IPS DF 4.7 (cell line): Measurements from ENCODE around the gene TMEM229B.

Experiments
- DNase-seq: peaks from one replicate; pipeline ENCODE4 v3.0.0-alpha.2; 2013; ENCODE audit warnings: low spot score; ENCODE audit errors: extremely low read depth

TMEM229B gene

DNA sequence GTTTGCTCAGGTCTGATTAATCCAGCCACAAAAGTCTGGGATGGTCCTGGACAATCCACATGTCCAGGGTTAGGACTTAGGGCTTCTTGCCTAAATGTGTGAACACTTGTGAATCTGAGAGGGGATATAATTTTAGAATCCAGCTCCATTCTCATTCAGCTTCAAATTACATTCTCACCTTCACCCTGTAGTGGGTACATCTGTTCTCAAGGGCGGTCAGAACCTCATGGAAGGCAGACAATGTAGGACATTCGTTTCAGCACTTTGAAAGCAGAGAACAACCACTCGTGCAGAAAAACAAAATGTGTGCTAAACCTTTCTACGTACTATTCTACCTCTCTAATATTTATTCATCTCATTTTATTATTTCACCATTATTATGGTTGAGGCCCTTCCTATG lies 1.2 kb downstream of the TMEM229B start:
- DNase-seq = no peak

DNA sequence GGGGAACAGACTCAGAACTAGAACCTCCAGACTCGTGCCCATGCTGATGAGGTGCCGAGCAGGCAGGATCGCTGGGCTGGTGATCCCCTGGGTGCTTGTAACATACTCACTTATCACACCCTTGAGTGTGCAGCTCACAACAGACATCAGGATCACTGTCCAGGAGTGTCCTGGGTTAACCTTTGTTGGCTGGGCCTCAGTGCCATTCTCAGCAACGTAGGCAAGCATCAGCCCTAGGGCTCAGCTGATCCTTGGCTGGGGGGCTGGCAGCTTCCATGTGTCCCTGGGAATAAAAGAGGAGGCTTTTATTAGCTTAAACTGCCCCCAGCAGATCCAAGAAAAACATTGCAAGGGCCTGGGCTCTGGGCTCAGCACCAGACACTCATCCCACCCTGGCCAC lies 1.6 kb downstream of the TMEM229B start:
- no peak for DNase-seq

DNA sequence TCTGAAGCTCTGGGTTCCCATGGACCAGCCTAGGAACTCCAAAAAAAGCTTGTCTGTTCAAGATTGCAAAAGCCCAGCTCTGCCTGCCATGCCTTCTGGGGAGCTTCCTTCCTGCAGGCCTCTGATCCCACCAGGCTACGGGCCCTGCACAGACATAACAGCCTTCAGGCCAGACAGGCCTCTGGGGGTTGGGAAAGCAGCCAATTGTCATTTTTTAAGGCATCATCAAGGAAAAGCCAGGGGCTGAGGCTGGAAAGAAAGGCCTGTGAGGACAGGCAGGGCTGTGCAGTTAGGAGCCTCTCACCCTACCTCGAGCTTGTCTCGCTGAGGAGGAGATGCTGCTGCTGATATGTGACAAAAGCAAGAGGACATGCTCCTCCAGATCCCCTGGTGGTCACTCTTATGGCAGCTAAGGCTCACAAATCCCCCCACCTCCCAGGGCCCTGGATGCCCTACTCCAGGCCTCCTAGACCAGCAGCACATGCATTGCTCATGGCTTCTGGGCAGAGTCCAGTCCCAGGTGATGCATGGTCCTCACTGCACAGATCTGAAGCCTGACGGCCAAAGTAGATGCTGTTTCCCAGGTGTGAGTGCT lies 2.9 kb downstream of the TMEM229B start:
- DNase-seq = no peak

DNA sequence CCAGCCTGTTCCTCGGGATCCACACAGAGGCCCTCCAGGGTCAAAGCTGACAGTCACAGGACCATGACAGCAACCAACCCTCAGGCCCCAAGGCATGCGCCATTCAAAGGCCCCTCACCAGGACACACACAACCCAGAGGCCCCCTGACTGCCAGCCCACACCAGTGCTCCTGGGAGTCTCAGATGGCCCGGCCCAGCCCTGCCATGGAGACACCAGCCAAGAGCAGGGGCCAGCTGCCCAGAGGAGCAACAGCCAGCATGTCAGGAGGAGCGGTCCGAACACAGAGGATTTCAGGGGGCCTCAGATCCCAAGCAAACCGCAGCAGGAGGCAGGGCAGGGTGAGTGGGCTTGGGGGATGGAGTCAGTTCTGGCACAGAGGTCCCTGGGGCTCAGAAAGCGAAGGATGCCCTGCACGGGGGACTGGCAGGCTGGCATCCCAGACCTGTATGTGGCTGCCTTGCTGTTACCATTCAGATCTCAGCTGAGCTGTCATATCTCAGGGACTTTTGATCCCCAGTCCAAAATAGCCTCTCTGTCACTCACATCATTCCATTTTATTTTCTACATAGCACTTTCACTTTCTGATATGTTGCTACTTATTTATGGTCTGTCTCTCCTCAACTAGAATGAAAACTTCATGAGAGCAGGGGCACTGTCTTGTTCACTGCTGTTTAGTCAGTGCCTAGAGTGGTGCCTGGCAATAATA lies 4.8 kb downstream of the TMEM229B start:
- DNase-seq = no peak

DNA sequence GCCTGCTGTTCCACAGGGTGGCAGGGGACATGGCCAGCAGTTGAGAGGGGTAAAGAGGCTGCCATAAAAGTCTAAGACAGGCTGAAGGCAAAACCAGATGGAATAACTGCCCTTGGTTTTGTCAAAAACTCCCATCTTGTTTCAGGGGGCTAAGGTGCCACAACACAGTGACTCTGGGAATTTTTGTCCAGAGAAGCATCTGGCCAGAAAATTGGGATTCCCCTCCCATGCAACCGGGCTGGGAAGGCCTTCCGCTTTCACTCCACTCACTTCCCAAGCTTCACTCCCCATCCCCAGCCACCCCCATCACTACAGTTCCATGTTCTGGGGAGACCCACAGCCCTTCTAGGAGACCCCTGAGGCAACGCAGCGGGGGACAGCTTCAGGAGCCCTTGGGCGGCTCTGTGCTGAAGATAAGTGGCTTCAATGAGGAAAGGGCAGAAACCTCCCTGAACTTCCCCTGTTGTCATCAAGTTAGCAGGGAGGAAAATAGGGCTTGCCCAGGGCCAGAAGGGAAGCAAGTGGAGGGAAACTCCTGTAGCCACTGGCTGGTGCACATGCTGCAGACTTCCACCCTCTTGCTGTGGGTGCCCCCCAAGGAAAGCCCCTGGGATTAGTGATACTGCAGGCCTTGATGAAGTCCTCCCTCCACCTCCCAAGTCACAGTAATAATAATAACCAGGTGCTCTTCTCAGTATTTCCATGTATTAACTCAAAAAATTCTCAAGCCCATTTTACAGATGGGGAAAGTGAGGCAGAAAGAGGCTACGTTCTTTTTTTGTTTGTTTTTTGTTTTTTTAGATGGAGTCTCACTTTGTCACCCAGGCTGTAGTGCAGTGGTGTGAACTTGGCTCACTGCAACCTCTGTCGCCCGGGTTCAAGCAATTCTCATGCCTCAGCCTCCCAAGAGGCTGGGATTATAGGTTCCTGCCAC lies 6.0 kb downstream of the TMEM229B start:
- no peak for DNase-seq

DNA sequence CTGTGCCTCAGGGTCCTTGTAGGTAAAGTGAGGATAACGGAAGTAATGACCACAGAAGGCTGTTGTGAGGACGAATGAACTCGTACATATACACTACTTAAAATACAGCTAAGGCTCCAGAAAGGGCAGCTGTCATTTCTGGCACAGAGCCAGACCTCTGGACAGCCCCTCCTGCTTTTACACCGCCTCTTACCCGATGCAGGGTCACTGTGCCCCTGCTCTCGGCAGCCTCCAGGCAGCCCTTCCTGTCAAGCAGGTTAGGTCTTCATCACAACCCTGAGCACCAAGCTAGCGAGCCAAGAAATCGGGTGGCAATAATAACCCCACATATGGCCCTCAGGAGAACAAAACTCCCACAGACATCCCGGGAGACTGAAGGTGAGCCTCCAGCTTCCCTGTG lies 8.5 kb downstream of the TMEM229B start:
- no peak for DNase-seq

DNA sequence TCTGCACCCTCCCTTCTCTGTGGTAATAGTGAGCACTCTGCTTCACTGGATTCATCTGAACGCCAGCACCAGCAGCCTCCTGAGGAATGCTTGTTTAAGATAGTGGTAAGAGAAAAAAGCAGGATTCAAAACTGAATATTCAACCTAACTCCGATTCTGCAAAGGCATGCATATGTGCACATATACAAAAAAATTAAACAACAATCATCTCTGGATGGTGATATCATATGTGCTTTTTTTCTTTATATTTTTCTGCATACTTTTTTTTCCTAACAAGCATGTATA lies 9.8 kb downstream of the TMEM229B start:
- no peak for DNase-seq

DNA sequence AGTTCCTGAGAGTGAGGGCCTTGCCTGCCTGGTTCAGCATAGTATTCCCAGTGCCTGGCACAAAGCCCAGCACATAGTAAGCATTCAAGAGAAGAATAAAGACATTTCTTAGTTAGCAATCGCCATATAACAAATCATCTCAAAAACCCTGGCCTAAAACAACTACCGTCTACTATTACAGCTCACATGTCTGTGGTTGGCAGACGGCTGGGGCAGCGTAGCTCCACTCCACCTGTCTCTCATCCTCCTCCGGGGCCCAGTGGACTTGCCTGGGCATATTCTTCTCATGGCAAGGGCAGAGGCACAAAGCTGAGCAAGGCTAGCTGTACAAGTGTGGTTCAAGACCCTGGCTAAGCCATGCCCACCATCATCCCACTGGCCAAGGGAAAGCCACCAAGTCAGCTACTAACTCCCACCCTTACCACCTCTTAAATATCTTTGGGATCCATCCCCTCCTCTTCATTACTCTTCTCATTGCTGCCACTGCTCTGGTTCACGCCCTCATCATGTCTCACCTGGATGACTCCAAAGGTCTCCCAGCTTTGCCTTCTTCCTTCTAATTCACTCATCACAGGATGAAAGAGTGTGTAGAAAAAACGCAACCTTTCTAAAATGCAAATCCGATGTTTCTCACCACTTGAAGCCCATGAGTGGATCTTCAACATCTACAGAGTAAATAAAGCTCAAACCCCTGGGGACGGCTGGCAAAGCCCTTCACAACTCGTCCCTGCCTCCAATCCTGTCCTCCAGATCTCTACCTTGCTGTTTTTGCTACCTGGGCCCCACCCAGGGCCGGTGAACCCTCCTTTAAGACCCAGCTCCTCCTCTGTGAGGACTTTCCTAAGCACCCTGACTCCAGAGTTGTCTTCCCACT lies 10.4 kb downstream of the TMEM229B start:
- DNase-seq = no peak

DNA sequence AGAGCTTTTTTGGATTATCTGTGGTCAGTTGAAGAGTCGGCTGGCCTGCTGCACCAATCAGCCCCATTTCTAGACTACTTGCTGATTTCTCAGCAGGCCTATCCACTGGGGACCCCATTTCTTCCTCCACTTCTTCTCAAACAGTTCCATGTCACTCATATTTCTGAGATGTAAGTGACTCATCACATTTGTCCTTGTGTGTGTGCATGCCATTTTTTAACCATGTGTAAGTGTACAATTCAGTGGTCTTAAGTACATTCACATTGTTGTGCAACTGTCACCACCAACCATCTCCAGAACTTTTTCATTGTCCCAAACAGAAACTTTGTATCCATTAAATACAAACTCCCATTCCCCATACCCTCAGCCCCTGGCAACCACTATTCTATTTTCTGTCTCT lies 14.2 kb downstream of the TMEM229B start:
- DNase-seq = no peak

DNA sequence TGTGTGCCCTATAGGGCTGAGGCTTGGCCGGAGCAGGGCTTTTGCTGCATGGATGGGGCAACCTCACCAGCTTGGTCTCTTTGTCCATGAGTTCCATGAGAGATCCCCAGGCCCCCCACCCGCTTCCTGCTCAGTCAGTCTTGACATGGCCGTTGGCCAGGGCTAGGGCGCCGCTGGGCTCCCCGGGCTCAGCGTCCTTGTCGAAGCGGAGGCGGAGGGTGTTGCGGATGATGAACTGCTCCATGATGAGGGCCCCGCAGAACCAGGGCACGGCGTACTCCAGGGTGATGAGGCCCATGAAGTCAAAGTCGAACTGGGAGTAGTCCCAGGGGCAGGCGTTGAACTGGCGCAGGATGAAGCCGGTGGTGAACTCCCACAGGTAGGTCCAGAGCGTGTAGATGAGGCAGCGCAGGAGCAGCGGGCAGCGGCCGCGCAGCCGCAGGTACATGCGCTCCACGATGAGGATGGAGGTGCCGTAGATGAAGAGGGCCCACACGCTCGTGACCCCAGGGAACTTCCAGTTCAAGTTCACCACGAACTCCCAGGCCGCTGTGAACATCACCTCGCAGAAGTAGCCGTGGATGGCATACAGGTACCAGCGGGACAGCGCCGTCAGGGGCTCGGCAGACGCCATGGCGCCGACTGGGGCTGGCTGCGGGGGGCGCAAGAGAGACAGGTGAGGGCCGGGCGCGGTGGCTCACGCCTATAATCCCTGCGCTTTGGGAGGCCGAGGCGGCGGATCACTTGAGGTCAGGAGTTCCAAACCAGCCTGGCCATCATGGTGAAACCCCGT lies 15.0 kb downstream of the TMEM229B start:
- DNase-seq = no peak

DNA sequence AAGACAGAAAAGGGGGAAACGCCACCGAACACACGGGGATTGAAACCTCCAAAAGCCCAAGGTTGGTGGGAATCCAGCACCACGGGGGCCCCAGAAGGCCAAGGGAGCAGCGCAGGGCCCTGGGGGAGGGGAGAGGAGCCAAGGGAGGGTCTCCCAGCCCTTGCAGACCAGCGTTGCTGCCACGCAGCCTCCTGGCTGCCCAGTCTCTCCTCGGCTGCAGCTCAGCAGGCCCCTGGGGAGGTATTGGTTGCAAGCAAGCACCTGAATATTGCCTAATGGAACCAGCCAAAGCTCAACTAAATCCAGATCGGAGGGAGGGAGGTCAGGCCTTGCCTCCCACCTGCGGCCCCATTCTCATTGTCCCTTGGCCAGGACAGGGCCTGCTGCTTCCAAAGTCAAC lies 15.8 kb downstream of the TMEM229B start:
- DNase-seq = no peak

DNA sequence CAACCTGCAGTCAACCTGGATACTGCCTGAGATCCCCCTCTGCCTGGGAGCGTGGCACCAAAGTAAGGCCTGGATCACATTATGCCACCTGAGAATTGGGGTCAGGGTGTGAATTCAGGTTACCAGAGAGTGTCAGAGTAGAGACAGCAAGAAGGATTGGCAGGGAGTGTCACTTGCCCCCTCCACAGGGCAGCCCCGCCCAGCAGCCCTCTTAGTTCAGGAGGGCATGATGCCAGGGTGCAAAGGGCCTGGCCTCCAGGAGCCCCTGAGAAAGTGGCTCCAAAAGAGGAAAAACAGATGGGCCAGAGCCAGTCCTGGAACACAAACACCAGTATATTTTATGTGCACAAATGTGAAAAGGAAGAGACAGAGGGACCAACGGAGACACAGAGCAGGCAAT lies 18.6 kb downstream of the TMEM229B start:
- no peak for DNase-seq

DNA sequence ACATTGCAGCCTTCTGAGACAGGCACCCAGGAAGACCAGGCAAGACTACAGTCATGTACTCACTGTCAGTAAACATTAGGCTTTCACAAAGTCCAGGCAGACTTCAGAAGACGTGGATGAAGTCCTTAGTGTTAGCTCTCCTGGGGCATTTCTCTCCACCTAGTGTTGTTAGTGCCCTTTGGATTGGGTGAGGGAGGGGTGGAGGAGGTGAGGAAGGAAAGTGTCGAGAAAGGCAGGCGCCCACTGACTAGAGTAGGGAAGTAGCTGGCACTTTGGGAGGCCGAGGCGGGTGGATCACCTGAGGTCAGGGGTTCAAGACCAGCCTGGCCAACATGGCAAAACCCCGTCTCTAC lies 20.2 kb downstream of the TMEM229B start:
- no peak for DNase-seq

DNA sequence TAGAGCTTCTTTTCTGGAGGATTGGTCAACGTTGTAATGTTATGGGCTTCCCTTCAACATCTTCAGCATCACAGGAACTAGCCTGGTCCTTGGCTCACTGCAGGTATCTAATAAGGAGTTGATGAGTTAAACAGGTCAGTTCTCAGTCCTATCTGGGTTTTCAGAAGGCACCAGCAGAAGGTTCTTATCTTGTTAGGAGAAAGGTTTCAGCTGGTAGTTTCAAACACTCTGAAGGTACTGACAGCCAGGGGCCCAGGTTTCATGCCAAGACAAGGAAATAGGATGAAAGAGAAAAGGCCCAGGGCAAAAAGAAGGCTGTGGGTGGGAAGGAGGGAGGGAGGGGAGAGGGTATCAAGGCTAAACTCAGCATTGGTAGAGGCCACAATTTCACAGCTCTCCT lies 21.4 kb downstream of the TMEM229B start:
- DNase-seq = no peak

DNA sequence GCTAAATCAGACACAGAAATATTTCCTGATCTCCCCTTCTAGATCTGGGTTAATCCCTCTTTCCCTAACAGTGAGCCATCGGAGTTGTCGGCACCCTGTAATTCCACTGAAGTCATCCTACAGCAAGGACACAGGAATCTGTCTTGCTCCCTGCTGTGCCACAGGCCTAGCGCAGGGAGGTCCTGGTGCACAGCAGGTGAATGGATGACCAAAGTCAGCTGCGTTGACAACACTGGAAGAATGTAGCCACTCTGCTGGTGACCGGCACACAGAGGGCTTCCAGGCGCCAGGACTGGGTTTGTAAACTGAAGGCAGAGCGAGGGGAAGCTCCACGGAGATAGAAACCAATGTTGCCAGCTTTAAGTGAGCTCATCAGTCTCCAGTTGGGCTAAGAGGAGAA lies 23.6 kb downstream of the TMEM229B start:
- no peak for DNase-seq

DNA sequence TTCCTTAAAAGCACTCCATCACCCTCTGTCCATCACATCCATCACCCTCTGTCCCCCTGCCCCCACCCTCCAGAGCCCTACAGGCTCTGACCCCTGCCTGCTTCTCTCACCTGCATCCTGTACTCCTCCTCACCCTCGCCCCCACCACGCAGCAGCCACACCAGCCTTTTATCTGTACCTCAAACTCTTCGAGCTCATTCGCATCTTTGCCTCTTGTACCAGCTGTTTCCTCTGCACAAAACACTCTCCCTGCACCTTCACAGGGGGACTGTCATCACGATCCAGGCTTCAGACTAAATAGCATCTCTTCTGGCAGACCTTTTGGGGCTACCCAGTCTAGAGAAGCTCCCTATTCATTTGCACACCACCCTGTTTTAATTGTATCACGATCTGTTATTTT lies 24.1 kb downstream of the TMEM229B start:
- no peak for DNase-seq

DNA sequence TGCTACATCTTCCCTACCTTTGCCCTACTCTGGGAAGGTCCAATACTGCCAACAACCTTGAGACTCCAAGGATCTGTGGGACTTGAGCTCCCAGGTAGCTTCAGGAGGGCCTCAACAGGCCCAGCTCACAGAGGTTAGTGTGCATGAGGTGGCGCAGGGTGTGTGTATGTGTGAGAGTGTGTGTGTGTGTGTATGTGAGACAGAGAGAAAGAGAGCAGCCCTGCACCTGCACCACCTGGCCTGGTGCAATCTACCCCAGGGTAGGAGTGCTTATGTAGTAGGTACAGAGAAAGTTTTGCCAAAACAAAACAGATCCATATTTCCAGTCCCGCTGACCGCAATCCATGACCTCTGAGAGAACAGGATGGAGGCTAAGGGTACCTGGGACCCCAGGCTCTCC lies 24.6 kb downstream of the TMEM229B start:
- no peak for DNase-seq

DNA sequence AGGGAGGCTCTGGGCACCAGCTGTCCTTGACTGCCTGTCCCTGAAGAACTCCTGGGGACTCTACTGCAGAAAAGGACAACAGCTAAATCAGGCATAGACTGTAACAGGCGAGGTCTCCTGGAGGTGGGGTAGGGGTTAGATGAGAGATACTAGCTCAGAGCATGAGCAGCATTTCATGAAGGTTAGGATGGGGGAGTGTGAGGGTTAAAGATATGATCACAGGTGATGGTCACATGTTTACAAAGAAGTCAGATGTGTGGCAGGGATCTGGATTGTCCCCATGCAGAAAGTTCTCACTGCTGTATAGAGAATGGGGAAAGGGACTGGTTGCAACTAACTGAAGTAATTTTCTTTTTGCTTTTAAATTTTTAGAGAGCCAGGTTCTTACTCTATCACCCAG lies 26.5 kb downstream of the TMEM229B start:
- no peak for DNase-seq

DNA sequence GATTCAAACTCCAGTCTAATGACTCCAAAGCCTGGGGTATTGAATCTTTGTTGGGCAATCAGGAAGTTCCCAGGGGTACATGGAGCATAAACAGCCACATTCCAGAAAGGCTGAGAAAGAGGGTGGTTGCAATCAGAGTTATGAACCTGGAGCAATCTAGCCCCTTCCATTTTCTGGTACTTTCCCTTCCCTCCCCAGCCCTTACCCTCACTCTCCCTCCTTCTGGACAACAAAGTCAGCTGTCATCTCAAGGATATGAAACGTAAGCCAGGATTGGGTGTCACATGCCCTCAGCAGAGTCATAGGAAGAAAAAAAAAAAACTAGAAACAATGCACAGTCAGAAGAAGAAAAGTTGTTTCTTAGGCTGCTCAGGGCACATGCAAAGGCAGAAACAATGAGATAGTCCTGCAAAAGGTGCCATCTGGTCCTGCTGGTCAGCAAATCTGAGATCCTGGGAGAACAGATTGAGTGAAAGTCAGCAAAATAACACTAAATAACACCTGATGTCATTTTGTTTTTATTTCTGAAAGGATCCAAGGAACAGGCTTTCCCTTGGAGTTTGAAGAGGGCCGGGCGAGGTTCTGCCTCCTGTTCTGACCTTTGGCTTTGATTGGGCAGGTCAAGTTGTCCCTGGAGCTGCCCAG lies 27.1 kb downstream of the TMEM229B start:
- DNase-seq = no peak

DNA sequence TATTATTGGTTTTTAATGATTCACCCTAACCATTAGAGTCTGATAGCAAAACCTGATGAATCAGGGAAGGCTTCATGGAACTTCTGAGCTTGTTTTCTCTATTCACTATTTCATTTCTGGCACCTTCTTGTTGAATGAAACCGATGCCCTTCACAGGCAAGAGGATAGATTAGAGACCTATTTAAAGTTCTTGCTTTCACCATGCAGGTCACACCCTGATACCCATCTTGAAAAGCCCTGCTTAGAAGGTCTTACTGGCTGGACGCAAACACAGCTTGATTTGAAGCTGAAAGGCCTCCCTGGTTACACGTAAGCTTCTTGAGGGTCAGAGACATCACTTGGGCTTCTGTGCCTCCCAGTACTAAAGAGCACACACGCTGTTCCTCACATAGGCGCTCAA lies 29.2 kb downstream of the TMEM229B start:
- DNase-seq = no peak

DNA sequence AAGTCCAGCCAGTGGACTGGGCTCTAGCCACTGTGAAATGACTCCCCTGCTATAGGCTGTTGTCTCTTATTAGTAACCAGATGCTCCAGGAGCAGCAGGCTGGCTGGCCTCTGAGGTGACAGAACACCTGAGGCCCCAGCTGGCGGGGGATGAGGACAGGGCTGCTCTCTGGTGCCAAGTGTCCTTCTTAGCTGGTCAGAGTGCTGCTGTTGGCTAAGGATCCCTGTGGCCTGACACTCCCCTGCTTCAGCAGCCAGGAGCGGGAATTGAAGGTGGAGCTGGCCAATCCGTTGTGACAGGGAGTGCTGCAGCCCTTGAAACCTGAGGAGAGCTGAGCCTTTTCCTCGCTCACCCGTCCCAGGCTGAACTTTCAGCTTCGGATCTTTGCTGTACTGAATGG lies 30.7 kb downstream of the TMEM229B start:
- no peak for DNase-seq
